HFF-Myc (cell line): Measurements from ENCODE around the gene PCDHB7.
"Not testable (repeated sequence)": the region's sequence is repeated elsewhere in the genome, so short reads cannot be mapped to it uniquely, and the experiment has no call there.

Experiments
- DNase-seq: peaks from one replicate; pipeline ENCODE4 v3.0.0-alpha.2; 2011; ENCODE audit warnings: low read depth; ENCODE audit errors: extremely low read depth
- H3K4me3 ChIP-seq: replicated peaks from 2 replicates; pipeline ENCODE4 v1.5.1; 2011; ENCODE audit warnings: low read depth, mild to moderate bottlenecking, control low read depth, low read length
- CTCF ChIP-seq: IDR thresholded peaks from 2 replicates; pipeline ENCODE4 v1.5.1; 2012; ENCODE audit warnings: mild to moderate bottlenecking, low read depth, low read length, control low read depth; ENCODE audit errors: missing control alignments

The PCDHB7 gene

GRCh38 chr5:141150224-141150992 is 22.0 kb upstream of the PCDHB7 start:
- no peak for DNase-seq
- TF ChIP-seq CTCF: no peak
- no peak overlapping the region for H3K4me3 ChIP-seq

- TF ChIP-seq CTCF: no peak
- H3K4me3 ChIP-seq: no peak overlapping the region
- no peak for DNase-seq
Measured at GRCh38 chr5:141150993-141151325, 21.5 kb upstream of the PCDHB7 start.

- H3K4me3 ChIP-seq, DNase-seq: not testable (repeated sequence)
Measured at GRCh38 chr5:141151632-141152031, 20.8 kb upstream of the PCDHB7 start.

GRCh38 chr5:141152096-141152495 is 20.3 kb upstream of the PCDHB7 start:
- H3K4me3 ChIP-seq, DNase-seq: not testable (repeated sequence)

- DNase-seq: no peak
- no peak overlapping the region for H3K4me3 ChIP-seq
- TF ChIP-seq CTCF: no peak
Measured at GRCh38 chr5:141155540-141156374, 16.7 kb upstream of the PCDHB7 start.

GRCh38 chr5:141157356-141157755 is 15.1 kb upstream of the PCDHB7 start:
- DNase-seq: not testable (repeated sequence)

GRCh38 chr5:141157901-141158300 is 14.5 kb upstream of the PCDHB7 start:
- H3K4me3 ChIP-seq, DNase-seq: not testable (repeated sequence)

More at GRCh38 chr5:141157356-141157755, 15.1 kb upstream of the PCDHB7 start:
- H3K4me3 ChIP-seq: not testable (repeated sequence)

GRCh38 chr5:141174291-141175104 is 2.1 kb downstream of the PCDHB7 start:
- H3K4me3 ChIP-seq, DNase-seq: not testable (repeated sequence)

GRCh38 chr5:141175933-141176332 is 3.5 kb downstream of the PCDHB7 start:
- no peak overlapping the region for H3K4me3 ChIP-seq
- DNase-seq: no peak
- no peak for TF ChIP-seq CTCF

- not testable (repeated sequence) for H3K4me3 ChIP-seq
Measured at GRCh38 chr5:141177577-141178191, 5.2 kb downstream of the PCDHB7 start, which contains the start of gene PCDHB8. Gene PCDHB8 (plus strand): TSS chr5:141177790. CDS start chr5:141178035, 245 bp downstream.

GRCh38 chr5:141179371-141179770 is 6.9 kb downstream of the PCDHB7 start:
- H3K4me3 ChIP-seq, DNase-seq: not testable (repeated sequence)

More at GRCh38 chr5:141177577-141178191, 5.2 kb downstream of the PCDHB7 start, which contains the start of gene PCDHB8:
- not testable (repeated sequence) for DNase-seq

GRCh38 chr5:141179876-141180275 is 7.4 kb downstream of the PCDHB7 start:
- not testable (repeated sequence) for H3K4me3 ChIP-seq, DNase-seq
